Muscle layer of colon (tissue), 2 donors: Measurements from ENCODE around the gene RILPL2.

Experiments
- H3K27ac ChIP-seq: one replicate; pipeline ENCODE4 v1.7.0; 2013; ENCODE audit warnings: low read depth, mild to moderate bottlenecking, low read length, moderate library complexity
- H3K27me3 ChIP-seq, 2 donors: one replicate each; pipeline ENCODE4 v1.7.0; 2013; ENCODE audit warnings: low read length in 2 of 2, mild to moderate bottlenecking in 2 of 2; ENCODE audit not compliant: insufficient read depth in 2 of 2, control insufficient read depth in 1 of 2
- H3K36me3 ChIP-seq: one replicate; pipeline ENCODE4 v1.7.0; 2013; ENCODE audit warnings: mild to moderate bottlenecking, low read length; ENCODE audit not compliant: insufficient read depth
- H3K4me1 ChIP-seq: one replicate; pipeline ENCODE4 v1.7.0; 2013; ENCODE audit warnings: mild to moderate bottlenecking, low read length; ENCODE audit not compliant: insufficient read depth
- H3K4me3 ChIP-seq, 2 donors: one replicate each; pipeline ENCODE4 v1.7.0; 2013; ENCODE audit warnings: low read length in 2 of 2, low read depth in 1 of 2, mild to moderate bottlenecking in 1 of 2, moderate library complexity in 1 of 2
- H3K9ac ChIP-seq: one replicate; pipeline ENCODE4 v1.7.0; 2013; ENCODE audit warnings: low read length
- H3K9me3 ChIP-seq: one replicate; pipeline ENCODE4 v1.7.0; 2013; ENCODE audit warnings: mild to moderate bottlenecking, low read length
- donor health status: abdominal sarcoma.
- donor health status: Adenocarcinoma of cecum.

The RILPL2 gene

DNA sequence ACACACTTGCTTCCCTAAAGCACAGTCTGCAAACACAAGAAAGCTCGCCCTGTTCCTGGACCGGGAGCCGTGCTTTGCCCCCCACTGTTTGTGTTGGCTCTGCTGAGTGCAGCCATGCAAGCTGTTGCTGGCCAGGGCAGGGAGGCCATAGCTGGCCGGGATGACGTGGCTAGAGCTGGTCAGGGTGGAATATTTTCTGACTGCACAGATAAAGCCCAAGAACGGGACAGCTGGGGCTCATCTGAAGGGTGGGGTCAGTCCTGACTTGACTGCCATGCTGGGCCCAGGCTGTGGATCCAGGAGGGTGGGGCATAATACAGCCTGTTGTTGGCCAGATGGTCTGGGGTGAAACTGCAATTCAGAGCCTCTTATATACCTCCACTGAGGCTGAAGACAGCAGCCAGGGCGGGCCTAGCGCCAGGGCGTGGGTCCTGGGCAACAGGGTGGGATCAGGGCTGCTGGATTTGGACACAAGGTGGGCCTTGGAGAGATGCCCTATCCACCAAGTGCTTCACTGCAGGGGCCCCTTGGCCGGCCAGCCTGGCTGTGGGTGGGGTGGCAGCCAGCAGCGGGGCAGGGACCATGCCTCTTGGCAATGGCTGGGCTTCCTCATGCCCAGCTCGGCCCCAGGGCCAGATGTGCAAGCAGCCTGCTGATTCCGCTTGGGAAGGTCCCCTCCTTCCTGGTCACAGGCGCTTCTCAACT, 37.8 kb downstream of the RILPL2 start:
- Histone ChIP-seq H3K27ac (no peak overlapping the region), H3K36me3 (peaks cover 55% of the 10 kb centered on the region), H3K27me3 (no peaks in the 10 kb centered on the region), H3K4me1 (peaks cover 16% of the 10 kb centered on the region), H3K9me3 (no peaks in the 10 kb centered on the region), H3K4me3 (no peak overlapping the region), H3K9ac (no peak overlapping the region)

GRCh38 chr12:123398177-123398549, 38.3 kb downstream of the RILPL2 start:
- H3K4me1 ChIP-seq = peaks cover 16% of the 10 kb centered on the region
- H3K4me3 ChIP-seq = no peak overlapping the region
- H3K36me3 ChIP-seq = peaks cover 50% of the 10 kb centered on the region
- no peak overlapping the region for H3K27ac ChIP-seq
- H3K9ac ChIP-seq = no peak overlapping the region
- no peaks in the 10 kb centered on the region for H3K9me3 ChIP-seq
- H3K27me3 ChIP-seq = no peaks in the 10 kb centered on the region

DNA sequence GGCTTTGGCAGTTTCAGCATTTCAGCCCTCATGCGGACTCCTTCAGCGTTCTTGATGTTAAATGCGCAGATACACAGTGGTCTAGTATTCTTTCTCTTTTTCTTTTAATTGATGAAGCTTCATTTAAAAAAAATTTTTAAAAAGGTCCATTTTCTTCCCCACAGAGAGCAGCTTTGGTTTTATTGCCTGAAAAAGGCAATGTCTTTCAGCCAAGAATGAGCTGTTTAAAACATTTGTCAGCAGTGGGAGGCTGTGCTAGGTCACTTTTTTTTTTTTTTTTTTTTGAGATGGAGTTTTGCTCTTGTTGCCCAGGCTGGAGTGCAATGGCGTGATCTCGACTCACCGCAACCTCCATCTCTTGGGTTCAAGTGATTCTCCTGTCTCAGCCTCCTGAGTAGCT, 39.1 kb downstream of the RILPL2 start:
- Histone ChIP-seq H3K4me1 (peaks cover 16% of the 10 kb centered on the region), H3K27ac (no peak overlapping the region), H3K36me3 (peaks cover 42% of the 10 kb centered on the region), H3K4me3 (no peak overlapping the region), H3K9ac (no peak overlapping the region), H3K9me3 (no peaks in the 10 kb centered on the region), H3K27me3 (no peaks in the 10 kb centered on the region)

GRCh38 chr12:123396954-123397353, 39.5 kb downstream of the RILPL2 start:
- peaks cover 16% of the 10 kb centered on the region for H3K4me1 ChIP-seq
- H3K27me3 ChIP-seq = no peaks in the 10 kb centered on the region
- H3K9ac ChIP-seq = no peak overlapping the region
- no peak overlapping the region for H3K4me3 ChIP-seq
- H3K9me3 ChIP-seq = no peaks in the 10 kb centered on the region
- no peak overlapping the region for H3K27ac ChIP-seq
- H3K36me3 ChIP-seq = peaks cover 39% of the 10 kb centered on the region

DNA sequence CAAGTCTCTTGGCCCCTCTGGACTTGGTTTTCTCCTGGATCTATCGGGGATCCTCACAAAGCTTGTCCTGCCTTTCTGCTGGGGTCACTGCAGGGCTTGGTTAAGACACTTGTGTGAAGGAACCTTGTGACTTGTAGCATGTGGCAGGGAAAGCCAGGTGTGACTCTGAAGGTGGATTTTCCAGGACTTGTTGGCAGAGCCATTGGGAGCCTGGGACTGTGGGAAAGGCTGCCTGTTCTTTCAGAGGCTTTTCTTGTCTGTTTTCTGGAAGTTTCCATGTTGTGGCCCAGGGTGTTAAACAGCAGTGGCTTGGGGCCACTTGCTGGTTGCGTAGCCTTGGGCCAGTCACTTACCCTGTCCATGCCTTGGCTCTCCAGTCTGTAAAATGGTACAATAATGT, 39.9 kb downstream of the RILPL2 start:
- Histone ChIP-seq H3K9me3 (no peaks in the 10 kb centered on the region), H3K27me3 (no peaks in the 10 kb centered on the region), H3K36me3 (peaks cover 41% of the 10 kb centered on the region), H3K4me3 (no peak overlapping the region), H3K27ac (no peak overlapping the region), H3K9ac (no peak overlapping the region), H3K4me1 (peaks cover 16% of the 10 kb centered on the region)

- peaks cover 23% of the 10 kb centered on the region for H3K4me1 ChIP-seq
Measured at GRCh38 chr12:123395236-123395635, 41.2 kb downstream of the RILPL2 start.

GRCh38 chr12:123393747-123394146, 42.7 kb downstream of the RILPL2 start:
- H3K36me3 ChIP-seq = peaks cover 43% of the 10 kb centered on the region
- H3K27ac ChIP-seq = no peak overlapping the region
- H3K9me3 ChIP-seq = no peaks in the 10 kb centered on the region
- peaks cover 20% of the 10 kb centered on the region for H3K4me1 ChIP-seq
- H3K27me3 ChIP-seq = no peaks in the 10 kb centered on the region
- H3K4me3 ChIP-seq = no peak overlapping the region
- H3K9ac ChIP-seq = no peak overlapping the region

More at GRCh38 chr12:123395236-123395635, 41.2 kb downstream of the RILPL2 start:
- H3K27ac ChIP-seq = no peak overlapping the region
- H3K27me3 ChIP-seq = no peaks in the 10 kb centered on the region
- no peak overlapping the region for H3K4me3 ChIP-seq
- no peak overlapping the region for H3K9ac ChIP-seq
- H3K36me3 ChIP-seq = peaks cover 49% of the 10 kb centered on the region
- H3K9me3 ChIP-seq = no peaks in the 10 kb centered on the region

DNA sequence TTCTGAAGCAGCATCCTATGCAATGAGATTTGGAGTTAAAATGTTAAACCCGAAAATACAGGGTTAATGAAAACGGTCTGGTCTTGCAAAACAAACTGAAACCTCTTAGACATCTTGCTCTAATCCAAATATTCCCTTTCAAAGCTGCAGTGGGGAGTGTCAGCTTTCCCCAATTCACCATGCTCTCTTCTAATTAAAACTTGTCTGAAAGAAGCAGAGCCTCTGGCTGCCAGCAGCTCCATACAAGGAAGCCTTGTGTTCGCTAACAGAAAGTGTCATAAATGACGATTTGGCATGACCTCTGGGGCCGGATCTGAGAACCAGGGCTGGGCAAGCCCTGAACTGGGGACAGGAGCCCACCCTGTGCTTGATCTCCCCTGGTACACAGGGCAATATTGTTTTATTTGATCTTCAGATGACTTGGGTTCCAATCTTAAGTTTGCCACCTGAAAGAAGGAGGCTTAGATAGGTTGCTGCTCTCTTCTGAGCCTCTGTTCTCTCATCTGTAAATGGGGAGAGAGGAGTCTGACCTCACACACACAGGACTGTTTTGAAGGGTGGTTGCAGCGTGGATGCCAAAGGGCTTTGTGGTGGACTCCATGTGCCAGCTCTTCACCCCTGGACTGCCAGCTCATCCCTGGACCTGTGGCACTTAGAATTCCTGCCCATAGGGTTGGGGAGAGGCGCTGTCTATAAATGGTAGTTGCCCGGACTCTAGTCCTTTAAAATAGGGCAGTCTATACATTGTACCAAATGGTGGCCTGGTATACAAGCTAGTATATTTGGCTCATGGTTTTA, 44.7 kb downstream of the RILPL2 start:
- H3K9ac ChIP-seq = no peak overlapping the region
- no peak overlapping the region for H3K4me3 ChIP-seq
- peaks cover 36% of the 10 kb centered on the region for H3K36me3 ChIP-seq
- no peaks in the 10 kb centered on the region for H3K9me3 ChIP-seq
- no peaks in the 10 kb centered on the region for H3K27me3 ChIP-seq
- no peak overlapping the region for H3K27ac ChIP-seq
- H3K4me1 ChIP-seq = peaks cover 20% of the 10 kb centered on the region

- H3K27ac ChIP-seq = peak overlapping the region; percentile 47
- H3K4me1 ChIP-seq = peaks cover 20% of the 10 kb centered on the region
- no peaks in the 10 kb centered on the region for H3K9me3 ChIP-seq
- H3K4me3 ChIP-seq = no peak overlapping the region
- no peak overlapping the region for H3K9ac ChIP-seq
- no peaks in the 10 kb centered on the region for H3K27me3 ChIP-seq
- peaks cover 26% of the 10 kb centered on the region for H3K36me3 ChIP-seq
Measured at GRCh38 chr12:123390498-123391426, 45.7 kb downstream of the RILPL2 start.

DNA sequence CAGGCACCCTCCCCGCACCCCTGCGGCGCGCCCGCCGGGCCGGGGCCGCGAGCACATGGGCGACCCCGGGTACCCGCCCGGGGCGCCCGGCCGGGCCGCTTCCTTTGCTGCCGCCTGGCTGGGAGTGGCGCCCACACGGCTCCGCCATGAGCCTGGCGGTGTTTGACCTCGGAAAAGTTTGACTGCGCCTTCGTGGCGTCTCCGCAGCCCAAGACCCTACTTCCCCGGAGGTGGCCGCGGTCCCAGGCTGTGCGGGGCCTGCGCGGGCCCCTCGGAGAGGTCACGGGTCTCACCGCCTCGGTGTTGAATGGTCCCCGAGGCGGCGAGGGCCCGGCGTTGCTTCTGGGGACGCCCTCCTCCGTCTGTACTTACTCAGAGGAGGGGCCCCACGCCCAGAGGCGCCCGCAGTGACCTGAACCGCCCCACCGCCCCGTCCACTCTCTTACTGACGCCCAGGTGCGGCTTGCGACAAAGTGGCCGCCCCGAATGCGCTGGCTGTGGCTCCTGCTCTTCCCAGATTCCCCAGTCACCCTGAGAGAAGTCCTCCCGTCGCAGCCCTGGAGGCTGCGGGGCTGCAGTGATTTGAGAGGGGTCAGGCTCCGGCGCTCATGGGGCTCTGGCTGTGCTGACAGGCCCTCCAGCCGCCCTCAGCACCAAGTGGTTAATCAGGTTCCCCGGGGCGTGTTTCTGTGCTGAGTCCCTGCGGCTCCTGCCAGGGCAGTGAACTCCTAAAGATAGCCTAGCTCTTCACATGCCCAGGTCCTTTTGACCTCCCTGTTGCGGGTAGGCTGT, 46.7 kb downstream of the RILPL2 start:
- Histone ChIP-seq H3K36me3 (peaks cover 19% of the 10 kb centered on the region), H3K9ac (no peak overlapping the region), H3K9me3 (no peaks in the 10 kb centered on the region), H3K4me1 (peaks cover 22% of the 10 kb centered on the region), H3K4me3 (peak overlapping the region; percentile 51 to 71), H3K27me3 (no peaks in the 10 kb centered on the region), H3K27ac (peak overlapping the region; percentile 68)
